ENCODE measurements around the gene CDKAL1. TPM values are rescaled to one million over a fixed set of nuclear protein-coding genes. Genes with fewer than 3 reads are reported as not detected.

CDKAL1 gene
- total and polyA plus RNA-seq, 2 of the 8 experiments (the other 6 are each of a cell fraction or from before 2014, with no cell fraction given): 8.4 to 24.6 TPM

GRCh38 chr6:21190701-21191100 lies 656.4 kb downstream of the CDKAL1 start:
- Histone ChIP-seq H3K4me2 (ENCODE audit: insufficient read depth in 1 of 2, low read depth in 2 of 2, low read length in 2 of 2) (no peak overlapping the region), H2BK15ac (ENCODE audit: low read length) (no peak overlapping the region), H3K79me1 (ENCODE audit: low read depth, low read length) (no peaks in the 10 kb centered on the region), H4K20me1 (replicated peaks in 1 of 2; ENCODE audit: control insufficient read depth in 1 of 2, insufficient read depth in 2 of 2, low read length in 2 of 2) (no peaks in the 10 kb centered on the region), H3K18ac (ENCODE audit: extremely low read depth, low read length) (no peak overlapping the region), H3K4me1 (replicated peaks in 1 of 4; ENCODE audit: control insufficient read depth in 3 of 4, insufficient read depth in 4 of 4, low read length in 3 of 4) (peaks cover 0 to 11% (median 6%) of the 10 kb centered on the region in 4 experiments; a peak in 3 of 7 replicates), H2BK12ac (ENCODE audit: low read depth, low read length) (no peak overlapping the region), H4K91ac (replicated peaks; ENCODE audit: insufficient read length, low read length) (no peak overlapping the region), H2BK5ac (ENCODE audit: low read depth, low read length) (no peak overlapping the region), H3K56ac (replicated peaks; ENCODE audit: insufficient read length, low read depth, low read length) (no peak overlapping the region), H4K8ac (ENCODE audit: extremely low read depth, insufficient read depth, low read length) (no peak overlapping the region), H2BK120ac (replicated peaks; ENCODE audit: low read depth, low read length) (no peak overlapping the region), H3K27ac (ENCODE audit: low read depth, low read length) (no peak overlapping the region), H3K9ac (replicated peaks in 1 of 4; ENCODE audit: extremely low read depth in 1 of 4, low read depth in 3 of 4, low read length in 3 of 4) (no peak overlapping the region), H3K4me3 (ENCODE audit: extremely low read depth in 1 of 4, insufficient read depth in 2 of 4, low read depth in 3 of 4, low read length in 4 of 4) (no peak overlapping the region), H2AFZ (ENCODE audit: low read length) (no peak overlapping the region), H2AK5ac (ENCODE audit: low read depth, low read length) (no peak overlapping the region), H3K23ac (ENCODE audit: insufficient read length) (no peak overlapping the region), H2BK20ac (ENCODE audit: low read length) (no peak overlapping the region), H3K79me2 (ENCODE audit: control insufficient read depth in 1 of 2, insufficient read depth in 2 of 2, low read length in 2 of 2) (no peaks in the 10 kb centered on the region), H3K4ac (replicated peaks; ENCODE audit: insufficient read length, low read depth, low read length) (no peak overlapping the region), H3K27me3 (replicated peaks in 1 of 4; ENCODE audit: control insufficient read depth in 3 of 4, extremely low read depth in 1 of 4, insufficient read depth in 3 of 4, low read length in 3 of 4) (no peaks in the 10 kb centered on the region), H3K23me2 (ENCODE audit: low read depth, low read length) (no peaks in the 10 kb centered on the region), H3K14ac (ENCODE audit: insufficient read length) (no peak overlapping the region), H3K36me3 (ENCODE audit: control insufficient read depth in 2 of 4, insufficient read depth in 4 of 4, low read length in 3 of 4) (no peaks in the 10 kb centered on the region; a peak in 2 of 8 replicates), H4K5ac (ENCODE audit: insufficient read length, low read depth, low read length) (no peak overlapping the region), H3K9me3 (ENCODE audit: insufficient read depth in 2 of 2, low read depth in 1 of 2, low read length in 1 of 2) (no peaks in the 10 kb centered on the region)
- ChIA-PET POLR2A (ENCODE audit: partially characterized antibody) (no interaction called here), CTCF (ENCODE audit: partially characterized antibody) (interaction anchor here (0.6 kb wide), 1 partner anchor 1922 kb away, joined by 3 read pairs; no protein-coding TSS in a partner anchor)
- DNase-seq (ENCODE audit: low read depth in 1 of 2, low spot score in 2 of 2) (no peak), FAIRE-seq (no peak)
- WGBS, 2 experiments (ENCODE audit: extremely low coverage in 1 of 2, insufficient coverage in 1 of 2, insufficient read length in 1 of 2, insufficient replicate concordance in 2 of 2, low coverage in 1 of 2, low lambda C conversion rate in 2 of 2, missing lambda C conversion rate in 1 of 2): 88% methylated on average over 2 of the region's 2 CpGs; no CpG with 5 or more reads in 1 of the 2 experiments
- TF ChIP-seq HDAC2 (IDR thresholded peaks at IDR 0.05; ENCODE audit: borderline replicate concordance in 1 of 2, low read depth in 2 of 2, low read length in 2 of 2): no peak
- TF ChIP-seq JUN (IDR thresholded peaks at IDR 0.05; ENCODE audit: low read depth, low read length): no peak
- TF ChIP-seq YY1 (IDR thresholded peaks at IDR 0.05; ENCODE audit: low read depth, low read length): no peak
- TF ChIP-seq SUZ12 (IDR thresholded peaks at IDR 0.05; ENCODE audit: low read length): no peak
- TF ChIP-seq TEAD4 (IDR thresholded peaks at IDR 0.05; ENCODE audit: low read depth, low read length): no peak
- TF ChIP-seq POLR2A (IDR thresholded peaks at IDR 0.05; ENCODE audit: control extremely low read depth in 1 of 2, low read depth in 2 of 2, low read length in 2 of 2): no peak
- no peak for TF ChIP-seq RAD21 (IDR thresholded peaks at IDR 0.05 in 1 of 2, conservative IDR thresholded peaks at IDR 0.05 in 1 of 2; ENCODE audit: low read depth in 2 of 2, low read length in 2 of 2)
- no peak for TF ChIP-seq TBP (IDR thresholded peaks at IDR 0.05; ENCODE audit: low read depth, low read length)
- no peak for TF ChIP-seq MAFK (IDR thresholded peaks at IDR 0.05; ENCODE audit: low read depth, low read length)
- no peak for TF ChIP-seq CTCF (IDR thresholded peaks at IDR 0.05; ENCODE audit: control extremely low read depth in 1 of 3, insufficient read depth in 1 of 3, low read depth in 1 of 3, low read length in 3 of 3)
- TF ChIP-seq POU5F1 (IDR thresholded peaks at IDR 0.05; ENCODE audit: low read depth, low read length): no peak

Data from H1 (cell line).